H9 (cell line): ENCODE measurements around the gene DCHS2. TPM values are rescaled to one million over a fixed set of nuclear protein-coding genes. Genes with fewer than 3 reads are reported as not detected.

ENCODE experiments used
- DNase-seq: peaks from one replicate; pipeline ENCODE4 v3.0.0-alpha.2; 2017
- H2AFZ ChIP-seq: one replicate; pipeline ENCODE4 v1.6.1; 2013; ENCODE audit warnings: mild to moderate bottlenecking, low read length, control low read depth, moderate library complexity
- H2AK5ac ChIP-seq: 2 replicates; pipeline ENCODE4 v1.6.1; 2013; ENCODE audit warnings: low read length, control low read depth, mixed read lengths; ENCODE audit not compliant: insufficient read length
- H2BK120ac ChIP-seq: one replicate; pipeline ENCODE4 v1.6.1; 2013; ENCODE audit warnings: low read depth, mild to moderate bottlenecking, low read length, control low read depth, inconsistent platforms; ENCODE audit not compliant: poor library complexity, severe bottlenecking
- H2BK12ac ChIP-seq: 2 replicates; pipeline ENCODE4 v1.6.1; 2013; ENCODE audit warnings: low read length, control low read depth, mixed read lengths, low read depth; ENCODE audit not compliant: insufficient read length
- H2BK15ac ChIP-seq: 2 replicates; pipeline ENCODE4 v1.6.1; 2013; ENCODE audit warnings: low read depth, low read length, control low read depth
- H2BK20ac ChIP-seq: one replicate; pipeline ENCODE4 v1.6.1; 2013; ENCODE audit warnings: low read depth, mild to moderate bottlenecking, low read length, control low read depth, inconsistent platforms; ENCODE audit not compliant: poor library complexity, severe bottlenecking
- H2BK5ac ChIP-seq: 2 replicates; pipeline ENCODE4 v1.6.1; 2013; ENCODE audit warnings: low read length, control low read depth, mixed read lengths; ENCODE audit not compliant: insufficient read length
- H3K14ac ChIP-seq: 2 replicates; pipeline ENCODE4 v1.6.1; 2013; ENCODE audit warnings: low read length, control low read depth; ENCODE audit not compliant: insufficient read depth
- H3K18ac ChIP-seq: 2 replicates; pipeline ENCODE4 v1.6.1; 2013; ENCODE audit warnings: low read depth, mild to moderate bottlenecking, mixed read lengths, low read length, control low read depth; ENCODE audit not compliant: insufficient read length
- H3K23ac ChIP-seq: 2 replicates; pipeline ENCODE4 v1.6.1; 2013; ENCODE audit warnings: low read length, control low read depth, mixed read lengths, low read depth; ENCODE audit not compliant: insufficient read length
- H3K23me2 ChIP-seq: 2 replicates; pipeline ENCODE4 v1.6.1; 2013; ENCODE audit warnings: low read depth, mild to moderate bottlenecking, mixed read lengths, low read length, control low read depth; ENCODE audit not compliant: insufficient read length, poor library complexity, severe bottlenecking
- H3K27ac ChIP-seq: 2 replicates; pipeline ENCODE4 v1.5.1; 2013; ENCODE audit warnings: low read length, control low read depth, mixed read lengths, low read depth; ENCODE audit not compliant: insufficient read length
- H3K27me3 ChIP-seq: 2 replicates; pipeline ENCODE4 v1.6.1; 2013; ENCODE audit warnings: low read length, control low read depth, inconsistent platforms; ENCODE audit not compliant: insufficient read depth
- H3K4ac ChIP-seq: 2 replicates; pipeline ENCODE4 v1.6.1; 2013; ENCODE audit warnings: low read depth, mild to moderate bottlenecking, control low read depth, inconsistent platforms, low read length, moderate library complexity
- H3K4me1 ChIP-seq: 2 replicates; pipeline ENCODE4 v1.6.1; 2013; ENCODE audit warnings: low read length, control low read depth, inconsistent platforms; ENCODE audit not compliant: insufficient read depth
- H3K4me2 ChIP-seq: 2 replicates; pipeline ENCODE4 v1.6.1; 2013; ENCODE audit warnings: low read length, control low read depth, mixed read lengths; ENCODE audit not compliant: insufficient read length, insufficient read depth
- H3K56ac ChIP-seq: 2 replicates; pipeline ENCODE4 v1.6.1; 2013; ENCODE audit warnings: low read depth, mild to moderate bottlenecking, mixed read lengths, low read length, control low read depth; ENCODE audit not compliant: insufficient read length
- H3K79me1 ChIP-seq: 2 replicates; pipeline ENCODE4 v1.6.1; 2013; ENCODE audit warnings: low read depth, mild to moderate bottlenecking, moderate library complexity, low read length, control low read depth, inconsistent platforms; ENCODE audit not compliant: insufficient read depth, poor library complexity, severe bottlenecking
- H3K79me2 ChIP-seq: 2 replicates; pipeline ENCODE4 v1.6.1; 2013; ENCODE audit warnings: low read length, control low read depth, inconsistent platforms; ENCODE audit not compliant: insufficient read depth
- H3K9ac ChIP-seq: 2 replicates; pipeline ENCODE4 v1.6.1; 2013; ENCODE audit warnings: low read length, control low read depth, mixed read lengths; ENCODE audit not compliant: insufficient read length; ENCODE audit errors: extremely low read depth
- H3K9me3 ChIP-seq: one replicate; pipeline ENCODE4 v1.6.1; 2013; ENCODE audit warnings: low read depth, low read length, inconsistent platforms; ENCODE audit not compliant: control insufficient read depth
- H3T11ph ChIP-seq: one replicate; pipeline ENCODE4 v1.6.1; 2013; ENCODE audit warnings: mild to moderate bottlenecking, low read length, control low read depth, inconsistent platforms
- H4K20me1 ChIP-seq: one replicate; pipeline ENCODE4 v1.6.1; 2013; ENCODE audit not compliant: control insufficient read depth, insufficient read length, insufficient read depth
- H4K5ac ChIP-seq: 2 replicates; pipeline ENCODE4 v1.6.1; 2013; ENCODE audit warnings: low read depth, mild to moderate bottlenecking, mixed read lengths, low read length, control low read depth; ENCODE audit not compliant: insufficient read length
- H4K8ac ChIP-seq: replicated peaks from 2 replicates; pipeline ENCODE4 v1.6.1; 2013; ENCODE audit warnings: low read length, control low read depth, mixed read lengths, low read depth; ENCODE audit not compliant: insufficient read length
- H4K91ac ChIP-seq: 2 replicates; pipeline ENCODE4 v1.6.1; 2013; ENCODE audit warnings: low read depth, mild to moderate bottlenecking, moderate library complexity, mixed read lengths, low read length, control low read depth; ENCODE audit not compliant: insufficient read length
- H3K27ac Mint-ChIP-seq, 3 experiments: 2 replicates in 2 of 3; 3 replicates in 1 of 3; pipeline ENCODE4 v1.8.0; 2020 to 2021; ENCODE audit warnings: mixed read lengths in 3 of 3, mild to moderate bottlenecking in 1 of 3, moderate library complexity in 1 of 3
- H3K27me3 Mint-ChIP-seq: 2 replicates; pipeline ENCODE4 v1.8.0; 2021; ENCODE audit warnings: low read depth, mild to moderate bottlenecking, moderate library complexity, mixed read lengths
- H3K36me3 Mint-ChIP-seq, 3 experiments: 2 replicates in 2 of 3; 3 replicates in 1 of 3; pipeline ENCODE4 v1.8.0; 2020 to 2021; ENCODE audit warnings: low read depth in 3 of 3, mixed read lengths in 3 of 3; ENCODE audit not compliant: insufficient read depth in 1 of 3
- H3K4me1 Mint-ChIP-seq, 2 experiments: 2 replicates each; pipeline ENCODE4 v1.8.0; 2020; ENCODE audit warnings: mixed read lengths in 2 of 2
- H3K4me3 Mint-ChIP-seq, 2 experiments: 2 replicates in 1 of 2; 3 replicates in 1 of 2; pipeline ENCODE4 v1.8.0; 2020 to 2021; ENCODE audit warnings: mild to moderate bottlenecking in 2 of 2, mixed read lengths in 2 of 2, moderate library complexity in 1 of 2
- H3K9me3 Mint-ChIP-seq, 2 experiments: 2 replicates in 1 of 2; 3 replicates in 1 of 2; pipeline ENCODE4 v1.8.0; 2020; ENCODE audit warnings: mild to moderate bottlenecking in 2 of 2, mixed read lengths in 2 of 2, moderate library complexity in 1 of 2
- CTCF ChIP-seq: fragments of 200-600 bp; sonication (generic); conservative IDR thresholded peaks from 3 replicates; pipeline ENCODE4 v1.8.0; 2021; ENCODE audit warnings: antibody characterized with exemption, mild to moderate bottlenecking
- WGBS: extraction: QIAGEN DNeasy Blood & Tissue Kit; methylation state at CpG from one replicate; pipeline ENCODE4 v1.1.7; 2013; ENCODE audit warnings: missing lambda C conversion rate, low lambda C conversion rate, mixed read lengths; ENCODE audit not compliant: insufficient read length; ENCODE audit errors: extremely low coverage; 5-methylcytosine and 5-hydroxymethylcytosine counted together
- total RNA-seq: library from RNA; stranded (reverse); gene quantifications from 2 replicates; pipeline ENCODE4 v1.2.1, GENCODE V29; 2021

DCHS2 gene
- total RNA-seq, 1 experiment from 2014 or later, result 0.57 TPM

- no peak for TF ChIP-seq CTCF
- Histone ChIP-seq H3T11ph (no peak overlapping the region), H2BK20ac (no peak overlapping the region), H4K20me1 (no peaks in the 10 kb centered on the region), H3K4ac (no peak overlapping the region), H3K27ac (no peak overlapping the region), H2BK12ac (no peak overlapping the region), H3K9me3 (no peaks in the 10 kb centered on the region), H3K79me1 (no peaks in the 10 kb centered on the region), H3K23ac (no peak overlapping the region), H3K27me3 (no peaks in the 10 kb centered on the region), H3K18ac (no peak overlapping the region), H2AFZ (no peak overlapping the region), H3K9ac (no peak overlapping the region), H4K91ac (no peak overlapping the region), H3K79me2 (no peaks in the 10 kb centered on the region), H2BK5ac (no peak overlapping the region), H2BK15ac (no peak overlapping the region), H2AK5ac (no peak overlapping the region), H3K14ac (no peak overlapping the region), H3K4me1 (no peaks in the 10 kb centered on the region), H3K4me2 (no peak overlapping the region), H3K56ac (no peak overlapping the region), H4K5ac (no peak overlapping the region), H3K23me2 (no peaks in the 10 kb centered on the region), H2BK120ac (no peak overlapping the region), H4K8ac (no peak overlapping the region)
- Mint-ChIP-seq H3K9me3 (no peaks in the 10 kb centered on the region), H3K36me3 (0 out of 7 replicates have a peak, but pooled peaks cover 0 to 1% (median 0%) of the 10 kb centered on the region in 3 experiments), H3K4me1 (peaks cover 7 to 9% of the 10 kb centered on the region in 2 experiments), H3K27ac (no peak overlapping the region), H3K4me3 (no peak overlapping the region), H3K27me3 (no peaks in the 10 kb centered on the region)
- no CpG with 5 or more reads among the region's 2 CpGs for WGBS
- no peak for DNase-seq
These were observed 34.7 kb downstream of the DCHS2 start for GRCh38 chr4:154456889-154457288.
